Measurements from ENCODE around the gene ORAI2.
"Not testable (repeated sequence)": the region's sequence is repeated elsewhere in the genome, so short reads cannot be mapped to it uniquely, and the experiment has no call there.

ORAI2 gene

GRCh38 chr7:102452451-102452850, 19.1 kb downstream of the ORAI2 start:
- Histone ChIP-seq H3K27ac (peak overlapping the region; percentile 80), H3K9me3 (ENCODE audit: severe bottlenecking) (no peaks in the 10 kb centered on the region), H3K36me3 (peaks cover 33% of the 10 kb centered on the region), H3K27me3 (ENCODE audit: insufficient read depth, low read depth, severe bottlenecking) (no peaks in the 10 kb centered on the region), H3K4me3 (ENCODE audit: low read depth, low read length) (no peak overlapping the region)
- TF ChIP-seq CTCF (IDR thresholded peaks at IDR 0.05; ENCODE audit: low read depth, low read length), result no peak
- DNase-seq, result no peak

GRCh38 chr7:102453319-102453718, 19.9 kb downstream of the ORAI2 start:
- no peak for TF ChIP-seq CTCF (IDR thresholded peaks at IDR 0.05; ENCODE audit: low read depth, low read length)
- peaks cover 29% of the 10 kb centered on the region for H3K36me3 ChIP-seq
- no peaks in the 10 kb centered on the region for H3K9me3 ChIP-seq (ENCODE audit: severe bottlenecking)
- no peak overlapping the region for H3K4me3 ChIP-seq (ENCODE audit: low read depth, low read length)
- H3K27me3 ChIP-seq (ENCODE audit: insufficient read depth, low read depth, severe bottlenecking), result no peaks in the 10 kb centered on the region
- DNase-seq, result no peak
- H3K27ac ChIP-seq, result no peak overlapping the region

GRCh38 chr7:102454468-102454867, 21.1 kb downstream of the ORAI2 start:
- Histone ChIP-seq H3K9me3 (ENCODE audit: severe bottlenecking) (no peaks in the 10 kb centered on the region), H3K36me3 (peaks cover 29% of the 10 kb centered on the region), H3K4me3 (ENCODE audit: low read depth, low read length) (no peak overlapping the region), H3K27me3 (ENCODE audit: insufficient read depth, low read depth, severe bottlenecking) (no peaks in the 10 kb centered on the region), H3K27ac (no peak overlapping the region)
- no peak for TF ChIP-seq CTCF (IDR thresholded peaks at IDR 0.05; ENCODE audit: low read depth, low read length)
- DNase-seq, result no peak

GRCh38 chr7:102454932-102455331, 21.6 kb downstream of the ORAI2 start:
- H3K27ac ChIP-seq; H3K9me3 ChIP-seq (ENCODE audit: severe bottlenecking); DNase-seq; H3K4me3 ChIP-seq (ENCODE audit: low read depth, low read length); H3K27me3 ChIP-seq (ENCODE audit: insufficient read depth, low read depth, severe bottlenecking): not testable (repeated sequence)
- peaks cover 33% of the 10 kb centered on the region for H3K36me3 ChIP-seq

- Histone ChIP-seq H3K4me3 (ENCODE audit: low read depth, low read length) (no peak overlapping the region), H3K36me3 (peaks cover 33% of the 10 kb centered on the region), H3K27me3 (ENCODE audit: insufficient read depth, low read depth, severe bottlenecking) (no peaks in the 10 kb centered on the region), H3K9me3 (ENCODE audit: severe bottlenecking) (no peaks in the 10 kb centered on the region), H3K27ac (no peak overlapping the region)
- no peak for DNase-seq
- TF ChIP-seq CTCF (IDR thresholded peaks at IDR 0.05; ENCODE audit: low read depth, low read length), result no peak
Observed at GRCh38 chr7:102455596-102455995, 22.2 kb downstream of the ORAI2 start.

GRCh38 chr7:102456327-102456726, 23.0 kb downstream of the ORAI2 start:
- no peak for DNase-seq
- Histone ChIP-seq H3K27ac (no peak overlapping the region), H3K9me3 (ENCODE audit: severe bottlenecking) (no peaks in the 10 kb centered on the region), H3K4me3 (ENCODE audit: low read depth, low read length) (no peak overlapping the region), H3K27me3 (ENCODE audit: insufficient read depth, low read depth, severe bottlenecking) (no peaks in the 10 kb centered on the region), H3K36me3 (peaks cover 33% of the 10 kb centered on the region)
- TF ChIP-seq CTCF (IDR thresholded peaks at IDR 0.05; ENCODE audit: low read depth, low read length), result no peak
